Mesenchymal stem cell (in vitro differentiated cells and primary cell): ENCODE measurements around the gene ALK.

Experiments
- DNase-seq: peaks from one replicate; pipeline ENCODE4 v3.0.0-alpha.2; 2013
- H2AFZ ChIP-seq: one replicate; pipeline ENCODE4 v1.6.1; 2013; ENCODE audit warnings: low read depth, mild to moderate bottlenecking, control low read depth, inconsistent platforms, low read length, moderate library complexity
- H2AK5ac ChIP-seq: 2 replicates; pipeline ENCODE4 v1.6.1; 2013; ENCODE audit warnings: low read length, moderate library complexity, mild to moderate bottlenecking, inconsistent platforms; ENCODE audit not compliant: severe bottlenecking
- H2BK120ac ChIP-seq: one replicate; pipeline ENCODE4 v1.6.1; 2013; ENCODE audit warnings: low read depth, mild to moderate bottlenecking, inconsistent platforms, low read length, moderate library complexity
- H2BK12ac ChIP-seq, 2 experiments: one replicate each; pipeline ENCODE4 v1.6.1; 2013; ENCODE audit warnings: inconsistent platforms in 2 of 2, low read length in 2 of 2, mild to moderate bottlenecking in 2 of 2, moderate library complexity in 2 of 2, control low read depth in 1 of 2
- H2BK15ac ChIP-seq: one replicate; pipeline ENCODE4 v1.6.1; 2013; ENCODE audit warnings: mild to moderate bottlenecking, low read depth, inconsistent platforms; ENCODE audit not compliant: poor library complexity, severe bottlenecking
- H2BK5ac ChIP-seq: 2 replicates; pipeline ENCODE4 v1.6.1; 2013; ENCODE audit warnings: low read depth, mild to moderate bottlenecking, low read length, control low read depth, inconsistent platforms; ENCODE audit not compliant: poor library complexity, severe bottlenecking
- H3K14ac ChIP-seq, 2 experiments: one replicate each; pipeline ENCODE4 v1.6.1; 2013; ENCODE audit warnings: inconsistent platforms in 2 of 2, low read length in 2 of 2, control low read depth in 1 of 2, mild to moderate bottlenecking in 1 of 2, moderate library complexity in 1 of 2
- H3K18ac ChIP-seq, 2 experiments: one replicate each; pipeline ENCODE4 v1.6.1; 2013; ENCODE audit warnings: inconsistent platforms in 2 of 2, low read length in 2 of 2, control low read depth in 1 of 2, low read depth in 1 of 2, mild to moderate bottlenecking in 1 of 2
- H3K23ac ChIP-seq, 2 experiments: one replicate each; pipeline ENCODE4 v1.6.1; 2013; ENCODE audit warnings: inconsistent platforms in 2 of 2, low read length in 2 of 2, mild to moderate bottlenecking in 2 of 2, moderate library complexity in 2 of 2, control low read depth in 1 of 2
- H3K27ac ChIP-seq: 2 replicates; pipeline ENCODE4 v1.5.1; 2013; ENCODE audit warnings: mild to moderate bottlenecking, moderate library complexity, low read length, control low read depth, inconsistent platforms; ENCODE audit not compliant: poor library complexity, severe bottlenecking
- H3K27me3 ChIP-seq, 2 experiments: 2 replicates each; pipeline versions ENCODE4 v1.6.1 to v1.7.0; 2013; ENCODE audit warnings: low read length in 2 of 2, mild to moderate bottlenecking in 2 of 2, moderate library complexity in 2 of 2, control low read depth in 1 of 2, inconsistent platforms in 1 of 2; ENCODE audit not compliant: control insufficient read depth in 1 of 2, insufficient read depth in 1 of 2
- H3K36me3 ChIP-seq, 2 experiments: 2 replicates each; pipeline versions ENCODE4 v1.6.1 to v1.7.0; 2013; ENCODE audit warnings: low read length in 2 of 2, control low read depth in 1 of 2, inconsistent platforms in 1 of 2, low read depth in 1 of 2, mild to moderate bottlenecking in 1 of 2; ENCODE audit not compliant: insufficient read depth in 2 of 2, control insufficient read depth in 1 of 2
- H3K4ac ChIP-seq, 2 experiments: one replicate each; pipeline ENCODE4 v1.6.1; 2013; ENCODE audit warnings: inconsistent platforms in 2 of 2, low read length in 2 of 2, mild to moderate bottlenecking in 2 of 2, moderate library complexity in 2 of 2, control low read depth in 1 of 2, low read depth in 1 of 2
- H3K4me1 ChIP-seq: 2 replicates; pipeline ENCODE4 v1.6.1; 2013; ENCODE audit warnings: low read depth, low read length, control low read depth; ENCODE audit not compliant: control insufficient read depth, insufficient read depth
- H3K4me2 ChIP-seq: 2 replicates; pipeline ENCODE4 v1.6.1; 2013; ENCODE audit warnings: low read length, mild to moderate bottlenecking, inconsistent platforms; ENCODE audit not compliant: poor library complexity, severe bottlenecking
- H3K4me3 ChIP-seq, 2 experiments: 2 replicates each; pipeline versions ENCODE4 v1.5.1 to v1.7.0; 2013; ENCODE audit warnings: low read length in 2 of 2, mild to moderate bottlenecking in 2 of 2, control low read depth in 1 of 2, low read depth in 1 of 2; ENCODE audit not compliant: insufficient read depth in 1 of 2
- H3K79me1 ChIP-seq: replicated peaks from 2 replicates; pipeline ENCODE4 v1.6.1; 2013; ENCODE audit warnings: mild to moderate bottlenecking, control low read depth, low read length, inconsistent platforms; ENCODE audit not compliant: poor library complexity, severe bottlenecking
- H3K9ac ChIP-seq: 2 replicates; pipeline ENCODE4 v1.7.0; 2013; ENCODE audit warnings: mild to moderate bottlenecking, low read length, moderate library complexity
- H3K9me3 ChIP-seq: 2 replicates; pipeline ENCODE4 v1.7.0; 2013; ENCODE audit warnings: mild to moderate bottlenecking, low read length; ENCODE audit not compliant: control insufficient read depth
- H4K8ac ChIP-seq: one replicate; pipeline ENCODE4 v1.6.1; 2013; ENCODE audit warnings: inconsistent platforms, mild to moderate bottlenecking, low read length, moderate library complexity
- H4K91ac ChIP-seq: one replicate; pipeline ENCODE4 v1.6.1; 2013; ENCODE audit warnings: mild to moderate bottlenecking, low read length, inconsistent platforms
- WGBS: methylation state at CpG from one replicate; pipeline ENCODE4 v1.1.7; 2013; ENCODE audit warnings: mixed read lengths; 5-methylcytosine and 5-hydroxymethylcytosine counted together

ALK gene

GRCh38 chr2:29393676-29394075 lies 527.7 kb downstream of the ALK start:
- H3K9ac ChIP-seq: no peak overlapping the region
- no CpG with 5 or more reads among the region's 1 CpG for WGBS
- H3K9me3 ChIP-seq: no peaks in the 10 kb centered on the region
- no peaks in the 10 kb centered on the region for H3K4me1 ChIP-seq
- H2BK5ac ChIP-seq: no peak overlapping the region
- no peak overlapping the region for H3K18ac ChIP-seq
- H3K36me3 ChIP-seq: no peaks in the 10 kb centered on the region
- no peak overlapping the region for H2BK120ac ChIP-seq
- H3K14ac ChIP-seq: no peak overlapping the region
- no peak overlapping the region for H4K8ac ChIP-seq
- no peak overlapping the region for H4K91ac ChIP-seq
- H3K4me3 ChIP-seq: no peak overlapping the region
- H2BK15ac ChIP-seq: no peak overlapping the region
- no peak overlapping the region for H3K4ac ChIP-seq
- no peak for DNase-seq
- H2AFZ ChIP-seq: no peak overlapping the region
- H2AK5ac ChIP-seq: no peak overlapping the region
- no peak overlapping the region for H3K23ac ChIP-seq
- no peaks in the 10 kb centered on the region for H3K79me1 ChIP-seq
- no peak overlapping the region for H3K27ac ChIP-seq
- H3K27me3 ChIP-seq: peaks cover 0 to 10% of the 10 kb centered on the region in 2 experiments
- H3K4me2 ChIP-seq: no peak overlapping the region
- no peak overlapping the region for H2BK12ac ChIP-seq

- Histone ChIP-seq H2AFZ (no peak overlapping the region), H4K8ac (no peak overlapping the region), H3K9me3 (no peaks in the 10 kb centered on the region), H2BK120ac (no peak overlapping the region), H2AK5ac (no peak overlapping the region), H3K27me3 (peaks cover 0 to 10% of the 10 kb centered on the region in 2 experiments), H3K36me3 (no peaks in the 10 kb centered on the region), H4K91ac (no peak overlapping the region), H2BK12ac (no peak overlapping the region), H2BK15ac (no peak overlapping the region), H3K4ac (no peak overlapping the region), H3K14ac (no peak overlapping the region), H3K79me1 (no peaks in the 10 kb centered on the region), H3K18ac (no peak overlapping the region), H3K4me1 (no peaks in the 10 kb centered on the region), H2BK5ac (no peak overlapping the region), H3K4me3 (no peak overlapping the region), H3K23ac (no peak overlapping the region), H3K9ac (no peak overlapping the region), H3K4me2 (no peak overlapping the region), H3K27ac (no peak overlapping the region)
- WGBS: 82% methylated on average over 2 of the region's 2 CpGs
- no peak for DNase-seq
Measured at GRCh38 chr2:29392774-29393173, 528.6 kb downstream of the ALK start.

GRCh38 chr2:29390136-29390535 lies 531.2 kb downstream of the ALK start:
- no peak overlapping the region for H3K27ac ChIP-seq
- H2AFZ ChIP-seq: no peak overlapping the region
- no peak overlapping the region for H2BK12ac ChIP-seq
- H3K4me3 ChIP-seq: no peak overlapping the region
- H3K79me1 ChIP-seq: no peaks in the 10 kb centered on the region
- H2BK120ac ChIP-seq: no peak overlapping the region
- peaks cover 0 to 5% of the 10 kb centered on the region in 2 experiments for H3K27me3 ChIP-seq
- no peak overlapping the region for H3K4me2 ChIP-seq
- no peak overlapping the region for H3K9ac ChIP-seq
- no peaks in the 10 kb centered on the region for H3K36me3 ChIP-seq
- 81% methylated on average over 6 of the region's 7 CpGs for WGBS
- no peak overlapping the region for H3K18ac ChIP-seq
- no peak overlapping the region for H4K91ac ChIP-seq
- DNase-seq: no peak
- no peak overlapping the region for H2AK5ac ChIP-seq
- H3K23ac ChIP-seq: no peak overlapping the region
- no peak overlapping the region for H2BK15ac ChIP-seq
- no peak overlapping the region for H3K4ac ChIP-seq
- no peak overlapping the region for H4K8ac ChIP-seq
- H2BK5ac ChIP-seq: no peak overlapping the region
- no peak overlapping the region for H3K14ac ChIP-seq
- no peaks in the 10 kb centered on the region for H3K4me1 ChIP-seq
- no peaks in the 10 kb centered on the region for H3K9me3 ChIP-seq

GRCh38 chr2:29389686-29390085 lies 531.7 kb downstream of the ALK start:
- H3K4ac ChIP-seq: no peak overlapping the region
- no peaks in the 10 kb centered on the region for H3K36me3 ChIP-seq
- peaks cover 0 to 2% of the 10 kb centered on the region in 2 experiments for H3K27me3 ChIP-seq
- no peaks in the 10 kb centered on the region for H3K4me1 ChIP-seq
- no peak overlapping the region for H3K18ac ChIP-seq
- H3K9ac ChIP-seq: no peak overlapping the region
- no peak overlapping the region for H4K8ac ChIP-seq
- H3K14ac ChIP-seq: no peak overlapping the region
- no peak overlapping the region for H2BK15ac ChIP-seq
- no peak overlapping the region for H2BK120ac ChIP-seq
- no peak overlapping the region for H2BK5ac ChIP-seq
- H3K4me3 ChIP-seq: no peak overlapping the region
- H2BK12ac ChIP-seq: no peak overlapping the region
- 96% methylated on average over 7 of the region's 7 CpGs for WGBS
- no peak overlapping the region for H2AFZ ChIP-seq
- H3K9me3 ChIP-seq: no peaks in the 10 kb centered on the region
- H3K79me1 ChIP-seq: no peaks in the 10 kb centered on the region
- H3K23ac ChIP-seq: no peak overlapping the region
- H3K4me2 ChIP-seq: no peak overlapping the region
- no peak overlapping the region for H2AK5ac ChIP-seq
- no peak overlapping the region for H4K91ac ChIP-seq
- no peak for DNase-seq
- no peak overlapping the region for H3K27ac ChIP-seq
